Measurements from ENCODE around the gene KRTAP4-1.
"Not testable (repeated sequence)": the region's sequence is repeated elsewhere in the genome, so short reads cannot be mapped to it uniquely, and the experiment has no call there.

The KRTAP4-1 gene

DNA sequence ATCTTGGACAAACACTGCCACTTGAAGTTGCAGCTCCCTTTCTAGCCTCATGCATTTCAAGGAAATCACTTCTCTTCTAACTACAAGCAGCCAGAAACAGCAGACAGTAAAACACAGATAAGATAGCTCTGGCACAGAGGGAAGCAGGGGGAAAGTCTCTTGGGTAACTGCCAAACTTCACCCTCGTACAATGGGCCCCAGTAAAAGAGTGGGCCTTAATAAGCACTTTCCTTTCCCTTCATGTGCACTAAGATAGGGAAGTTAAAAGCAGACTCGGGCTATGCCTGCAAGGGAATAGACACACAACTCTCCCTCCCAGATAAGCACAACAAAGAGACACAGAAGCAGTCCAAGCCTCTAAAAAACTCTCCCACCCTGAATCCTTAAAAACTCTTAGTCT is 30.9 kb downstream of the KRTAP4-1 start:
- no peak for ATAC-seq (ENCODE audit: insufficient read depth, low read depth)
- Histone ChIP-seq H3K27me3 (ENCODE audit: insufficient read depth, low read length, poor library complexity) (peaks cover 10% of the 10 kb centered on the region), H3K4me2 (ENCODE audit: insufficient read depth, low read length) (no peak overlapping the region), H3K36me3 (ENCODE audit: insufficient read depth, low read length) (no peaks in the 10 kb centered on the region), H3K9me3 (ENCODE audit: insufficient read depth, low read length, severe bottlenecking) (no peaks in the 10 kb centered on the region), H3K4me1 (ENCODE audit: insufficient read depth, low read length) (no peaks in the 10 kb centered on the region), H3K79me2 (ENCODE audit: insufficient read depth, low read length) (no peaks in the 10 kb centered on the region), H4K20me1 (ENCODE audit: insufficient read depth, low read length) (no peaks in the 10 kb centered on the region), H2AFZ (ENCODE audit: low read depth, low read length) (no peak overlapping the region), H3K27ac (ENCODE audit: low read length) (no peak overlapping the region), H3K9ac (ENCODE audit: low read depth, low read length) (no peak overlapping the region), H3K4me3 (ENCODE audit: low read depth in 1 of 2, low read length in 2 of 2) (no peak overlapping the region)
- no peak for DNase-seq
- TF ChIP-seq EZH2 (IDR thresholded peaks at IDR 0.05; ENCODE audit: borderline replicate concordance, low read depth, low read length, severe bottlenecking): no peak
- TF ChIP-seq, protein P1, sequence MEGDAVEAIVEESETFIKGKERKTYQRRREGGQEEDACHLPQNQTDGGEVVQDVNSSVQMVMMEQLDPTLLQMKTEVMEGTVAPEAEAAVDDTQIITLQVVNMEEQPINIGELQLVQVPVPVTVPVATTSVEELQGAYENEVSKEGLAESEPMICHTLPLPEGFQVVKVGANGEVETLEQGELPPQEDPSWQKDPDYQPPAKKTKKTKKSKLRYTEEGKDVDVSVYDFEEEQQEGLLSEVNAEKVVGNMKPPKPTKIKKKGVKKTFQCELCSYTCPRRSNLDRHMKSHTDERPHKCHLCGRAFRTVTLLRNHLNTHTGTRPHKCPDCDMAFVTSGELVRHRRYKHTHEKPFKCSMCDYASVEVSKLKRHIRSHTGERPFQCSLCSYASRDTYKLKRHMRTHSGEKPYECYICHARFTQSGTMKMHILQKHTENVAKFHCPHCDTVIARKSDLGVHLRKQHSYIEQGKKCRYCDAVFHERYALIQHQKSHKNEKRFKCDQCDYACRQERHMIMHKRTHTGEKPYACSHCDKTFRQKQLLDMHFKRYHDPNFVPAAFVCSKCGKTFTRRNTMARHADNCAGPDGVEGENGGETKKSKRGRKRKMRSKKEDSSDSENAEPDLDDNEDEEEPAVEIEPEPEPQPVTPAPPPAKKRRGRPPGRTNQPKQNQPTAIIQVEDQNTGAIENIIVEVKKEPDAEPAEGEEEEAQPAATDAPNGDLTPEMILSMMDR (IDR thresholded peaks at IDR 0.05; ENCODE audit: borderline replicate concordance, extremely low read depth, low read length, poor library complexity, severe bottlenecking): no peak

DNA sequence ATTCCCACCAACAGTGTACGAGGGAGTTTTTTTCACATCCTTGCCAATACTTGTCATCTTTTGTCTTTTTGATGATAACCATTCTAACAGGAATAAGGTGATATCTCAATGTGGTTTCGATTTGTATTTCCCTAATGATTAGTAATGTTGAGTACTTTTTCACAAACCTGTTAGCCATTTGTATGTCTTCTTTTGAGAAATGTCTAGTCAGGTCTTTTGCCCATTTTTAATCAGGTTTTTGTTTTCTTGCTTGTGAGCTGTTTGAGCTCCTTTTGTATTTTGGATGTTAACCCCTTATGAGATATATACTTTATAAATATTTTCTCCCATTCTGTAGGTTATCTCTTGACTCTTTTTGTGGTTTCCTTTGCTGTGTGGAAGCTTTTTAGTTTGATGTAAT is 33.2 kb downstream of the KRTAP4-1 start:
- H3K27me3 ChIP-seq (ENCODE audit: insufficient read depth, low read length, poor library complexity): peaks cover 10% of the 10 kb centered on the region
- no peaks in the 10 kb centered on the region for H4K20me1 ChIP-seq (ENCODE audit: insufficient read depth, low read length)
- no peaks in the 10 kb centered on the region for H3K36me3 ChIP-seq (ENCODE audit: insufficient read depth, low read length)
- no peak for TF ChIP-seq EZH2 (IDR thresholded peaks at IDR 0.05; ENCODE audit: borderline replicate concordance, low read depth, low read length, severe bottlenecking)
- TF ChIP-seq, protein P1 (IDR thresholded peaks at IDR 0.05; ENCODE audit: borderline replicate concordance, extremely low read depth, low read length, poor library complexity, severe bottlenecking): no peak
- no peak overlapping the region for H3K4me2 ChIP-seq (ENCODE audit: insufficient read depth, low read length)
- H3K9me3 ChIP-seq (ENCODE audit: insufficient read depth, low read length, severe bottlenecking): no peaks in the 10 kb centered on the region
- no peak for ATAC-seq (ENCODE audit: insufficient read depth, low read depth)
- DNase-seq: no peak
- no peak overlapping the region for H3K9ac ChIP-seq (ENCODE audit: low read depth, low read length)
- H3K27ac ChIP-seq (ENCODE audit: low read length): no peak overlapping the region
- no peaks in the 10 kb centered on the region for H3K4me1 ChIP-seq (ENCODE audit: insufficient read depth, low read length)
- H2AFZ ChIP-seq (ENCODE audit: low read depth, low read length): no peak overlapping the region
- H3K79me2 ChIP-seq (ENCODE audit: insufficient read depth, low read length): no peaks in the 10 kb centered on the region
- no peak overlapping the region for H3K4me3 ChIP-seq (ENCODE audit: low read depth in 1 of 2, low read length in 2 of 2)

DNA sequence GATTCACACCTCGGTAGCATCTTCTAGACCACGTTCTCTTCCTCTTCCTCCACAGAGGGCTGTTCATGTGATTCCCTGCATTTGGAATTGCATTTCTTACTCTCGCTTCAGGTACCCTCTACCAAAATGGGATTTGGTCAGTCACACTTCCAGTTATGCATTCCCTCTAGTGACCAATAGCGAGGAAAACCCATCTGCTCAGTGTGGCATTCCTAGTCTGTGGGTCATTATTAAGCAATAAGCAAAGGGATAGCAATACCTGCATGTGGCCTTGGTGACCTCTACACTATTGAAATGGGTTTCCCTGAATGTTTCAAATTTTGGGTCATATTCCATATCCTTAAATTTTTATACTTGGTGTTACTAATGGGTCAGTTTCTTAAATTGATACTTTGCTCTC is 34.7 kb downstream of the KRTAP4-1 start:
- TF ChIP-seq, protein P1 (IDR thresholded peaks at IDR 0.05; ENCODE audit: borderline replicate concordance, extremely low read depth, low read length, poor library complexity, severe bottlenecking): no peak
- TF ChIP-seq EZH2 (IDR thresholded peaks at IDR 0.05; ENCODE audit: borderline replicate concordance, low read depth, low read length, severe bottlenecking): no peak
- no peaks in the 10 kb centered on the region for H3K4me1 ChIP-seq (ENCODE audit: insufficient read depth, low read length)
- no peak overlapping the region for H3K9ac ChIP-seq (ENCODE audit: low read depth, low read length)
- H3K9me3 ChIP-seq (ENCODE audit: insufficient read depth, low read length, severe bottlenecking): no peaks in the 10 kb centered on the region
- H4K20me1 ChIP-seq (ENCODE audit: insufficient read depth, low read length): no peaks in the 10 kb centered on the region
- no peak overlapping the region for H3K4me2 ChIP-seq (ENCODE audit: insufficient read depth, low read length)
- ATAC-seq (ENCODE audit: insufficient read depth, low read depth) (no peak), DNase-seq (no peak)
- no peaks in the 10 kb centered on the region for H3K36me3 ChIP-seq (ENCODE audit: insufficient read depth, low read length)
- H3K27ac ChIP-seq (ENCODE audit: low read length): no peak overlapping the region
- H2AFZ ChIP-seq (ENCODE audit: low read depth, low read length): no peak overlapping the region
- H3K27me3 ChIP-seq (ENCODE audit: insufficient read depth, low read length, poor library complexity): peaks cover 10% of the 10 kb centered on the region
- H3K4me3 ChIP-seq (ENCODE audit: low read depth in 1 of 2, low read length in 2 of 2): no peak overlapping the region
- H3K79me2 ChIP-seq (ENCODE audit: insufficient read depth, low read length): no peaks in the 10 kb centered on the region

DNA sequence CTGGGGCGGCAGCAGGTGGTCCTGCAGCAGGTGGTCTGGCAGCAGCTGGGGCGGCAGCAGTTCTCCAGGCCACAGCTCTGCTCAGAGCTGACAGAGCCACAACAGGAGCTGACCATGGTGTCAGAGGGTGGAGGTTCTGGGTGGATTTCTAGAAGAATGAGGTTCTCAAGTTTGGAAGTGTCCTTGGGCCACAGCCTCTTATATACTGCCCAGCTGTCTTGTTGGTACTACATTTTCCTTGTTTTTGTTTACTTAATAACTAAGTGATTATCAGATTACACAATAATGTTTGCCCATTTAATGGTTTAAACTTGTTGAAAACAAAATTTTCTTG is 35.1 kb downstream of the KRTAP4-1 start, which contains the start of gene KRTAP4-5:
Gene KRTAP4-5, minus strand, starts transcription at position 174 of the 334 bp plus-strand sequence. Its CDS starts 58 bp downstream, at position 116.
- Histone ChIP-seq H2AFZ (ENCODE audit: low read depth, low read length) (no peak within 1 kb of the TSS), H3K79me2 (ENCODE audit: insufficient read depth, low read length) (no peaks in the 10 kb centered on the region), H3K27ac (ENCODE audit: low read length) (no peak within 1 kb of the TSS), H4K20me1 (ENCODE audit: insufficient read depth, low read length) (no peaks in the 10 kb centered on the region), H3K4me2 (ENCODE audit: insufficient read depth, low read length) (no peak within 1 kb of the TSS), H3K4me3 (ENCODE audit: low read depth in 1 of 2, low read length in 2 of 2) (no peak within 1 kb of the TSS), H3K36me3 (ENCODE audit: insufficient read depth, low read length) (no peaks in the 10 kb centered on the region), H3K4me1 (ENCODE audit: insufficient read depth, low read length) (no peaks in the 10 kb centered on the region), H3K27me3 (ENCODE audit: insufficient read depth, low read length, poor library complexity) (peaks cover 10% of the 10 kb centered on the region), H3K9ac (ENCODE audit: low read depth, low read length) (no peak within 1 kb of the TSS), H3K9me3 (ENCODE audit: insufficient read depth, low read length, severe bottlenecking) (no peaks in the 10 kb centered on the region)
- DNase-seq (no peak), ATAC-seq (ENCODE audit: insufficient read depth, low read depth) (no peak)
- TF ChIP-seq, protein P1 (IDR thresholded peaks at IDR 0.05; ENCODE audit: borderline replicate concordance, extremely low read depth, low read length, poor library complexity, severe bottlenecking): no peak
- no peak for TF ChIP-seq EZH2 (IDR thresholded peaks at IDR 0.05; ENCODE audit: borderline replicate concordance, low read depth, low read length, severe bottlenecking)

DNA sequence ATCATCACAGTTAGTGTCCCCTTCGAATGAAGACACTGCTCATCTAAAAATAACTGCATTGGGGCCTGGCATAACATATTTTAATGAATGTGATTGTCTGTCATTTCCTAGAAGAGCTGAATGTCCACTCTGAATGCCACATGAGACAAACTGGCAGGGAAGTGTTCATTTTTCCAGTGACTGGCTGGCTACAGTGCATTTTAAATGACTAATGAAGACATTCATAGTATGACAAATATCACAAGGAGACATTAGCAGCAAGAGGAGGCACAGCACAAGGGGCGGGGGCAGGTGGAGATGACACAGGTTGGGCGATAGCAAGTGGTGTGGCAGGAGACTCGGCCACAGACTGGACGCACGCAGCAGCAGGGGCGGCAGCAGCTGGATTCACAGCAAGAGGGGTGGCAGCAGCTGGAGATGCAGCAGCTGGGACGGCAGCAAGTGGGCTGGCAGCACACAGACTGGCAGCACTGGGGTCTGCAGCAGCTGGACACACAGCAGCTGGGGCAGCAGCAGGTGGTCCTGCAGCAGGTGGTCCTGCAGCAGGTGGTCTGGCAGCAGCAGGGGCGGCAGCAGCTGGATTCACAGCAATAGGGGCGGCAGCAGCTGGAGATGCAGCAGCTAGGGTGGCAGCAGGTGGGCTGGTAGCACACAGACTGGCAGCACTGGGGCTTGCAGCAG is 35.6 kb downstream of the KRTAP4-1 start:
- H3K27me3 ChIP-seq (ENCODE audit: insufficient read depth, low read length, poor library complexity); H3K9me3 ChIP-seq (ENCODE audit: insufficient read depth, low read length, severe bottlenecking); H3K4me1 ChIP-seq (ENCODE audit: insufficient read depth, low read length); H3K79me2 ChIP-seq (ENCODE audit: insufficient read depth, low read length); ATAC-seq (ENCODE audit: insufficient read depth, low read depth); H3K4me3 ChIP-seq (ENCODE audit: low read depth in 1 of 2, low read length in 2 of 2); H2AFZ ChIP-seq (ENCODE audit: low read depth, low read length); H3K27ac ChIP-seq (ENCODE audit: low read length); H3K36me3 ChIP-seq (ENCODE audit: insufficient read depth, low read length); H4K20me1 ChIP-seq (ENCODE audit: insufficient read depth, low read length); DNase-seq; H3K4me2 ChIP-seq (ENCODE audit: insufficient read depth, low read length); H3K9ac ChIP-seq (ENCODE audit: low read depth, low read length): not testable (repeated sequence)
